SJCRH30 (cell line): Measurements from ENCODE around the gene SGSM1. TPM values are rescaled to one million over a fixed set of nuclear protein-coding genes. Genes with fewer than 3 reads are reported as not detected.
"Not testable (repeated sequence)": the region's sequence is repeated elsewhere in the genome, so short reads cannot be mapped to it uniquely, and the experiment has no call there.

ENCODE experiments used
- DNase-seq, 2 experiments: peaks; one replicate each; pipeline ENCODE4 v3.0.0-alpha.2; 2015 to 2020
- H3K27ac ChIP-seq: fragments of 250-450 bp; sonication (Bioruptor Pico); 2 replicates; pipeline ENCODE4 v1.5.1; 2020; ENCODE audit warnings: mild to moderate bottlenecking, moderate library complexity
- H3K27me3 ChIP-seq: fragments of 250-450 bp; sonication (Bioruptor Pico); 2 replicates; pipeline ENCODE4 v1.5.1; 2020; ENCODE audit warnings: mild to moderate bottlenecking, moderate library complexity
- H3K36me3 ChIP-seq: fragments of 250-450 bp; sonication (Bioruptor Pico); 2 replicates; pipeline ENCODE4 v1.5.1; 2020; ENCODE audit warnings: mild to moderate bottlenecking, moderate library complexity
- H3K4me1 ChIP-seq: fragments of 250-450 bp; sonication (Bioruptor Pico); 2 replicates; pipeline ENCODE4 v1.5.1; 2020; ENCODE audit warnings: mild to moderate bottlenecking, moderate library complexity
- H3K4me3 ChIP-seq: fragments of 250-450 bp; sonication (Bioruptor Pico); 2 replicates; pipeline ENCODE4 v1.5.1; 2020; ENCODE audit warnings: mild to moderate bottlenecking, moderate library complexity
- H3K9me3 ChIP-seq: fragments of 250-450 bp; sonication (Bioruptor Pico); replicated peaks from 2 replicates; pipeline ENCODE4 v1.5.1; 2020; ENCODE audit warnings: mild to moderate bottlenecking, moderate library complexity
- total RNA-seq: library from RNA; depleted of rRNA; stranded (reverse); fragments of >200 nt; shearing (Covaris generic); gene quantifications from 2 replicates; pipeline ENCODE4 v1.2.3, GENCODE V29; 2014

The SGSM1 gene
- total RNA-seq, 1 experiment from 2014 or later: not detected

GRCh38 chr22:24878969-24879368 lies 73.0 kb downstream of the SGSM1 start:
- Histone ChIP-seq H3K4me1 (no peaks in the 10 kb centered on the region), H3K27me3 (no peaks in the 10 kb centered on the region), H3K27ac (no peak overlapping the region), H3K36me3 (no peaks in the 10 kb centered on the region), H3K4me3 (no peak overlapping the region), H3K9me3 (no peaks in the 10 kb centered on the region)
- no peak for DNase-seq

GRCh38 chr22:24883432-24883831 lies 77.4 kb downstream of the SGSM1 start:
- H3K36me3 ChIP-seq: no peaks in the 10 kb centered on the region
- no peak overlapping the region for H3K27ac ChIP-seq
- H3K4me1 ChIP-seq: no peaks in the 10 kb centered on the region
- no peak overlapping the region for H3K4me3 ChIP-seq
- no peaks in the 10 kb centered on the region for H3K9me3 ChIP-seq
- no peaks in the 10 kb centered on the region for H3K27me3 ChIP-seq
- no peak for DNase-seq

GRCh38 chr22:24887260-24887659 lies 81.2 kb downstream of the SGSM1 start:
- no peak overlapping the region for H3K27ac ChIP-seq
- no peak overlapping the region for H3K4me3 ChIP-seq
- H3K9me3 ChIP-seq: no peaks in the 10 kb centered on the region
- DNase-seq: no peak
- no peaks in the 10 kb centered on the region for H3K4me1 ChIP-seq
- no peaks in the 10 kb centered on the region for H3K36me3 ChIP-seq
- H3K27me3 ChIP-seq: no peaks in the 10 kb centered on the region

GRCh38 chr22:24893341-24894070 lies 87.5 kb downstream of the SGSM1 start:
- H3K9me3 ChIP-seq: no peaks in the 10 kb centered on the region
- H3K36me3 ChIP-seq: no peaks in the 10 kb centered on the region
- no peaks in the 10 kb centered on the region for H3K27me3 ChIP-seq
- DNase-seq: no peak
- H3K4me1 ChIP-seq: peaks cover 7% of the 10 kb centered on the region
- no peak overlapping the region for H3K27ac ChIP-seq
- H3K4me3 ChIP-seq: no peak overlapping the region

- DNase-seq: peak; percentile 83 to 85
- H3K4me3 ChIP-seq: no peak overlapping the region
- no peaks in the 10 kb centered on the region for H3K27me3 ChIP-seq
- H3K36me3 ChIP-seq: no peaks in the 10 kb centered on the region
- no peaks in the 10 kb centered on the region for H3K9me3 ChIP-seq
- no peak overlapping the region for H3K27ac ChIP-seq
- H3K4me1 ChIP-seq: peaks cover 7% of the 10 kb centered on the region
Measured at GRCh38 chr22:24894220-24894975, 88.4 kb downstream of the SGSM1 start.

- no peaks in the 10 kb centered on the region for H3K27me3 ChIP-seq
- H3K4me1 ChIP-seq: peaks cover 7% of the 10 kb centered on the region
- no peaks in the 10 kb centered on the region for H3K9me3 ChIP-seq
- H3K27ac ChIP-seq: no peak overlapping the region
- DNase-seq: peak; percentile 14 to 41
- H3K4me3 ChIP-seq: no peak overlapping the region
- H3K36me3 ChIP-seq: no peaks in the 10 kb centered on the region
Measured at GRCh38 chr22:24894998-24895397, 89.0 kb downstream of the SGSM1 start.

GRCh38 chr22:24901448-24901847 lies 95.4 kb downstream of the SGSM1 start:
- H3K36me3 ChIP-seq: no peaks in the 10 kb centered on the region
- peaks cover 8% of the 10 kb centered on the region; the same call in 1 of the 2 replicates for H3K9me3 ChIP-seq
- H3K27me3 ChIP-seq: no peaks in the 10 kb centered on the region; the same call in 1 of the 2 replicates
- H3K4me1 ChIP-seq: no peaks in the 10 kb centered on the region
- no peak for DNase-seq
- H3K27ac ChIP-seq: no peak overlapping the region
- H3K4me3 ChIP-seq: no peak overlapping the region

GRCh38 chr22:24905909-24906308 lies 99.9 kb downstream of the SGSM1 start:
- no peak for DNase-seq

GRCh38 chr22:24907101-24907500 lies 101.1 kb downstream of the SGSM1 start:
- H3K36me3 ChIP-seq, H3K27ac ChIP-seq, H3K4me1 ChIP-seq, H3K4me3 ChIP-seq, DNase-seq, H3K27me3 ChIP-seq: not testable (repeated sequence)
- H3K9me3 ChIP-seq: peaks cover 13% of the 10 kb centered on the region

More at GRCh38 chr22:24905909-24906308, 99.9 kb downstream of the SGSM1 start:
- Histone ChIP-seq H3K9me3 (peaks cover 13% of the 10 kb centered on the region), H3K27me3 (no peaks in the 10 kb centered on the region; the same call in 1 of the 2 replicates), H3K4me1 (no peaks in the 10 kb centered on the region), H3K27ac (no peak overlapping the region), H3K4me3 (no peak overlapping the region), H3K36me3 (no peaks in the 10 kb centered on the region)

- Histone ChIP-seq H3K36me3 (no peaks in the 10 kb centered on the region), H3K4me3 (no peak overlapping the region), H3K4me1 (no peaks in the 10 kb centered on the region), H3K27me3 (peaks cover 9% of the 10 kb centered on the region; the same call in 1 of the 2 replicates), H3K27ac (no peak overlapping the region), H3K9me3 (no peaks in the 10 kb centered on the region)
- DNase-seq: no peak
Measured at GRCh38 chr22:24920029-24920428, 114.0 kb downstream of the SGSM1 start.

GRCh38 chr22:24925586-24926427 lies 119.8 kb downstream of the SGSM1 start:
- Histone ChIP-seq H3K4me1 (no peaks in the 10 kb centered on the region), H3K27ac (no peak overlapping the region), H3K9me3 (no peaks in the 10 kb centered on the region), H3K27me3 (no peaks in the 10 kb centered on the region), H3K4me3 (no peak overlapping the region), H3K36me3 (no peaks in the 10 kb centered on the region)
- DNase-seq: no peak

- no peaks in the 10 kb centered on the region for H3K27me3 ChIP-seq
- no peak overlapping the region for H3K4me3 ChIP-seq
- H3K4me1 ChIP-seq: no peaks in the 10 kb centered on the region
- no peak overlapping the region for H3K27ac ChIP-seq
- no peaks in the 10 kb centered on the region for H3K36me3 ChIP-seq
- DNase-seq: no peak
- H3K9me3 ChIP-seq: no peaks in the 10 kb centered on the region
Measured at GRCh38 chr22:24926428-24926725, 120.4 kb downstream of the SGSM1 start.

- no peaks in the 10 kb centered on the region for H3K9me3 ChIP-seq
- no peaks in the 10 kb centered on the region for H3K27me3 ChIP-seq
- no peak overlapping the region for H3K4me3 ChIP-seq
- H3K27ac ChIP-seq: no peak overlapping the region
- DNase-seq: no peak
- H3K36me3 ChIP-seq: no peaks in the 10 kb centered on the region
- no peaks in the 10 kb centered on the region for H3K4me1 ChIP-seq
Measured at GRCh38 chr22:24926849-24927579, 121.0 kb downstream of the SGSM1 start.

GRCh38 chr22:24928322-24928721 lies 122.3 kb downstream of the SGSM1 start:
- Histone ChIP-seq H3K27ac (no peak overlapping the region), H3K4me1 (no peaks in the 10 kb centered on the region), H3K27me3 (no peaks in the 10 kb centered on the region), H3K9me3 (no peaks in the 10 kb centered on the region), H3K4me3 (no peak overlapping the region), H3K36me3 (no peaks in the 10 kb centered on the region)
- DNase-seq: no peak
